HPDE6-E6E7 (cell line): ENCODE results near the gene TOP3B.

ENCODE experiments used
- DNase-seq: peaks from one replicate; pipeline ENCODE4 v3.0.0; 2011; ENCODE audit warnings: missing footprints; ENCODE audit errors: extremely low spot score

Gene TOP3B

GRCh38 chr22:21982338-21982965 is at the start of gene TOP3B:
Gene TOP3B, minus strand, starts transcription at chr22:21982787. Its CDS starts 7,078 bp downstream, at chr22:21975709.
- DNase-seq = peak; percentile 76

DNA sequence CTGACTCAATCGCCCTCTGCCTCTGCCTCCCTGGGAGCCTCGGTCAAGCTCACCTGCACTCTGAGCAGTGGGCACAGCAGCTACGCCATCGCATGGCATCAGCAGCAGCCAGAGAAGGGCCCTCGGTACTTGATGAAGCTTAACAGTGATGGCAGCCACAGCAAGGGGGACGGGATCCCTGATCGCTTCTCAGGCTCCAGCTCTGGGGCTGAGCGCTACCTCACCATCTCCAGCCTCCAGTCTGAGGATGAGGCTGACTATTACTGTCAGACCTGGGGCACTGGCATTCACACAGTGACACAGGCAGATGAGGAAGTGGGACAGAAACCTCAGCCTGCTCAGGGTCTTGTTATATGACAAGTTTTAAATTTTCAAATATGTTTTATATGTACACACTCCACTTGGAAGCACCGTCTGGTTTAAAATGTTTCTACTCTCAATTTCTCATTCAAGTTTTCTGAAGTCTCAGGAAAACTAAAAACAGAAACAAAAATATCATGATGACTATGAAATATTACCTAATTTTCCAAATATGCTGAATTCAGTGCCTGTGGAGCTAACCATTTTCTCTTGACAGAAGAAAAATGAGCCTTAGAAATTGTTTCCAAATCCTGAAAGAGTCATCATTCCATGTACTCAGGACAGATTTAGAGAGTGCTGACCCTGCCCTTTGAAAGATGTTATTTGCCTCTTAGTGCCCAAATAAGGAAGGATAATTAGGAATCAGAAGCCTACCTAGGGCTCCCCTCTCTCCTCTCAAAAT is 48.8 kb upstream of the TOP3B start:
- no peak for DNase-seq

DNA sequence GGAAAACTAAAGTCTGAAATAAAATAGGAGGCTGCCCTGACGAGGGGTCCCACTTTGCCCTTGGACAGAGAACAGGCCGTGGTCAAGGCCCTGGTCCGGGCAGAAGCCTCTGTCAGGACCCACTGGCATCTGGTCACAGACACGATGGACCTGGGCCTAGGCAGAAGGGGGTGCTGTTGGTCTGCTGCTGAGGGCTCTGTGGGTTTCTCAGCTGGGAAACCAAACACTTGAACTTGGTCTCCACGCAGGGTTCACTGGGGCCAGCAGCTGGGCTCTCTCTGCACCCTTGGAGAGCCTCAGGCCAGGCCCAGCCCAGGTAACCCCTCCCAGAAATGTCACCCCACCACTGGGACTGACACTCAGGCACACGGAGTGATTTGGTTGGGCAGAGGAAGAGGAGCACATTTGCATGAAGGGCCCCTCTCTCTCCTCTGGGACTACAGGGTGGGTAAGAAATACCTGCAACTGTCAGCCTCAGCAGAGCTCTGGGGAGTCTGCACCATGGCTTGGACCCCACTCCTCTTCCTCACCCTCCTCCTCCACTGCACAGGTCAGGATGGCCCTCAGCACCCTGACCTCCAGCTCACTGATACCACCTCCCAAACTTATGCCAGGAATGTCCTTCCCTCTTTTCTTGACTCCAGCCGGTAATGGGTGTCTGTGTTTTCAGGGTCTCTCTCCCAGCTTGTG is 48.1 kb upstream of the TOP3B start:
- no peak for DNase-seq

DNA sequence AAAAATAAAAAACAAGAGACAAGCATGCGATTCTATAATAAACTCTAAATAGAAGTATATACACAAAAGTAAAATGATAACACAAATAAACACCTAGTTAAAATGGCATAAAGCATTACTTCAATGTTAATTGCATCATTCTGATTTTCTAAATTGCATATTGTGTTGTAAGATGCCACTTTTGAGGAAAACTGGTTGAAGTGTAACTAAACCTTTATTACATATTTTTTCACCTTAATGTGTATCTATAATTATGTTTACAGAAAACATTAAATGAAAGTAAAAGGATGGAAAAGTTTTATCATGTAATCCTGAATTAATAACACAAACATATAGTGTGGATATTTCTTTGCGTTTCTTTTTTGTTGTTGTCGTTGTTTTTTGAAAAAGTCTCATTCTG is 45.4 kb upstream of the TOP3B start:
- no peak for DNase-seq

DNA sequence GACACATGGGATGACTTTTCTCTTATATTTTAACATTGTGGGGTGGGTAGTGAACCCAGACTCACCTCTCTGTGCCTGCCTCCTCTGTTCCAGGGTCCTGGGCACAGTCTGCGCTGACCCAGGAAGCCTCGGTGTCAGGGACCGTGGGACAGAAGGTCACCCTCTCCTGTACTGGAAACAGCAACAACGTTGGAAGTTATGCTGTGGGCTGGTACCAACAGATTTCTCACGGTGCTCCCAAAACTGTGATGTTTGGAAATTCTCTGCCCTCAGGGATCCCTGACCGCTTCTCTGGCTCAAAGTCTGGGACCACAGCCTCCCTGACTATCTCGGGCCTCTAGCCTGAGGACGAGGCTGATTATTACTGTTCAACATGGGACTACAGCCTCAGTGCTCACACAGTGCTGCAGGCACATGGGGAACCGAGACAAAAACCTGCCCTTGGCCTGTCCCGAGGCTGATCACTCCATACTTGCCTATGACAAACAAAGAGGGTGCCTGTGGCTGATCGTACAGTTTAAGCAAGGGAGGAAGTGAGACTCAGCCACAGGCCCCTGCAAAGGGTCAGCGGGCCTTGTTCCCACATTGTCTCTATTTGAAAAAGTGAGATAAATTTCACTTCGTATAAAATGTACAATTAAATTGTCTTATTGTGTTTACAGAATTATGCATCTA is 43.7 kb upstream of the TOP3B start:
- no peak for DNase-seq

GRCh38 chr22:22025320-22026156 is 43.0 kb upstream of the TOP3B start:
- DNase-seq = no peak

DNA sequence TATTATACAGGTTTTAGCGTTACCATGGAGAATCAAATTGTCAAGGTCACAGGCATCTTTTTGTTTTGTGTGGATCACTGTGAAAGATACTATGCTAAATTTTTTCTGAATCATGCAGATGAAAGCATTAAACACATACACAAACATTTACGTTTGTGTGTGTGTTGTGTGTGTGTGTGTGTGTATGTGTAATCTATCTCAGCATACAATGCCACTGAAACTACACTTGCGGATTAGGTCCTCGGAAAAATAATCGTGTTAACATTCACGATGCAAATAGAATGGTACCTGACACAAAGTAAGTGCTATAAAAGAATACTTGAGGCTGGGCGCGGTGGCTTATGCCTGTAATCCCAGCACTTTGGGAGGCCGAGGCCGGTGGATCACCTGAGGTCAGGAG is 41.9 kb upstream of the TOP3B start:
- DNase-seq = no peak

DNA sequence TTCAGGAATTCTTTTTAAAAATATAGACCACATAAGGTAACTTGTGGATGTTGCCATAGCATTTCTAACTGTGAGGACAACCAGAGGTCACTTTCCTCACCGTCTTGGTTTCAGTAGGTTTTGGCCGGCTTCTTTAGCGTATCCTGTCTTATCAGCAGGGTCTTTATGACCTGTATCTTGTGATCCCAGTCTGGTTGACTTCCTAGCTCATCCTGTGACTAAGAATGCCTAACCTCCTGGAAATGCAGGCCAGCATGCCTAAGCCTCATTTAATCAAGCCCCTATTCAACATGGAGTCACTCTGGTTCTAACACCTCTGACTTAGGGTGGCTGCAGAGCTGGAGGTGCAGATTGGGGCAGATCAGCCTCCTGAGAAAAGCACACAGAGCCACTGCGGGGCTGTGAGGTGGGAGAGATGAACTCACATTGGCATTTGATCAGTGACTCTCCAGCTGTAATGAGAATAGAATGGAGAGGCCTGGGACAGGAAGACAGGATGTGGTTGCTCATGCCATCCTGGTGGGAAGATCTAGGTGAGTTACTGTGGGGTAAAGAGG is 41.1 kb upstream of the TOP3B start:
- no peak for DNase-seq

DNA sequence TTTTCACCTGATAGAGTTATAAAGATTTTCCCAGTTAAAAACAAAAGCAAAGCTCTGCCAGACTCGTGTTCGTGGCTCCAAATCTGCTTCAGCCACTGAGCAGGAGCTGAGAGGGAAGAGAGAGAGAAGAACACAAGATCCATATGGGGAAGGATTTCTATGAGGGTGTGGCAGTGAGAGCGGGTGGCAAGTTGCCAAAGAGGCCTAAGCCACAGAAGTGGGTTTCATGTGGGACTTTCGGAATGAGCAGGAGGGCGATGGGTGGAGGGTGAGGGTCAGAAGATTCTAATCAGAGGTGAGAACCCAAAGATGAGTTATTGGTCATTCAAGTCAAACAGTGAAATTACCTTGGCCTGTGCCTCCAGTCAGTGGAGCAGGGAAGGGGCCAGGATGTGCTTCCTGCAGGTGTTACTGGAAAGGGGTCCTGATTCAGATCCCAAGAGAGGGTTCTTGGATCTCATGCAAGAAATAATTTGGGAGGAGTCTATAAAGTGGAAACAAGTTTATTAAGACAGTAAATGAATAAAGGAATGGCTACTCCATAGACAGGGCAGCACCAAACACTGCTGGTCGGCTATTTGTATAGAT is 40.5 kb upstream of the TOP3B start:
- DNase-seq = no peak

- no peak for DNase-seq
These were observed 39.8 kb upstream of the TOP3B start for GRCh38 chr22:22022255-22022840.

GRCh38 chr22:22021162-22021750 is 38.7 kb upstream of the TOP3B start:
- peak; percentile 39 for DNase-seq

GRCh38 chr22:22020425-22020852 is 37.9 kb upstream of the TOP3B start:
- no peak for DNase-seq

GRCh38 chr22:22019659-22020424 is 37.3 kb upstream of the TOP3B start:
- DNase-seq = no peak

DNA sequence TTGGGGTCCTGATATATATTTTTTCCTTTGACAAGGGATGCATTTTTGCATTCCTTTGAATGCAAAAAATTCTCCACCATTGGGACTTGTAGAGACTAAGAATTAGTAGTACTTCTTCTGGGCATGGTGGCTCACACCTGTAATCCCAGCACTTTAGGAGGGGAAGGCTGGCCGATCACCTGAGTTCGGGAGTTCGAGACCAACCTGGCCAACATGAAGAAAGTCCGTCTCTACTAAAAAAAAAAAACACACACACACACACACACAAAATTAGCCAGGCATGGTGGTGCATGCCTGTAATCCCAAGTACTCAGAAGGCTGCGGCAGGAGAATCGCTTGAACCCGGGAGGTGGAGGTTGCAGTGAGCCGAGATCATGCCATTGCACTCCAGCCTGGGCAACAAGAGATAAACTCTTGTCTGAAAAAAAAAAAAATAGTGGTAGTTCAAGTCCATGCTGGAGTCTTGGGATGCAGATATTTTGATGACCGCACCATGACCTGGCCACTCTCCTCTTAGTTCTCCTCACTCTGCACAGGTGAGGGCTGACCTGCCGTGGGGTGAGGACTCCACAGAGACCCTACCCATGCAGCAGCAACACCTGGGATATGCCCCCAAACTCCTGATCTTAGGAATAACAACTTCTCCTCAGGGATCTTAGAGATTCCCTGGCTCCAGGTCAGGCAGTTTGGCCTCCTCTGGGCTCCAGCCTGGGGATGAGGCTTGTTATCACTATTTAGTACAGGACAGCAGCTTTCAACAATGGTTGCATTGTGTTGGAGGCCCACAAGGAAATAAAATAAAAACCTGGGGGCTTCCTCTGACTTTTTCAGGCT is 36.5 kb upstream of the TOP3B start:
- no peak for DNase-seq

- no peak for DNase-seq
These were observed 33.0 kb upstream of the TOP3B start for GRCh38 chr22:22015631-22016030.

- no peak for DNase-seq
These were observed 31.7 kb upstream of the TOP3B start for GRCh38 chr22:22014285-22014659.

GRCh38 chr22:22013559-22014284 is 31.1 kb upstream of the TOP3B start:
- DNase-seq = no peak

DNA sequence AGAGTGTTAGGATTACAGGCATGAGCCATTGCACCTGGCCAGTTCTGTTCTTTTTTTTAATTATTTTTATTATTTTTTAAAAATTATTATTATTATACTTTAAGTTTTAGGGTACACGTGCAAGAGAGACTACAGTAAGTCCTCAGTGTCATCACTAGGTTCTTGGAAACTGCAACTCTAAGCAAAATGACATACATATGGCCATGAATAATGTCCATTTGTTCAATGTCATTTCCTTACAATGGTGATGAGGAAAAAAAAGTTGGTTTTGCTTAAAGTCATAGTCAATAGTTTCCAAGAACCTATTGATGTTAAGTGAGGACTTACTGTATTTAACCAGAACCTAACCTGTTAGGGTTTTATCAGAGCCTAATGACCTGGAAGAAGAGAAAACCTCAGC is 29.4 kb upstream of the TOP3B start:
- DNase-seq = no peak
